Aorta (tissue), 5 donors: ENCODE measurements around the gene ZBTB48. TPM values are rescaled to one million over a fixed set of nuclear protein-coding genes. Genes with fewer than 3 reads are reported as not detected.

Source experiments
- ATAC-seq: fragments of 200-7000 bp; cut with Tn5 transposase; one replicate; pipeline ENCODE4 v1.9.1; 2022; ENCODE audit warnings: moderate library complexity; ENCODE audit not compliant: low FRiP score
- DNase-seq, 2 donors: peaks; one replicate each; pipeline ENCODE4 v3.0.0-alpha.2; 2020
- H3K27ac ChIP-seq, 2 donors: one replicate each; pipeline ENCODE4 v1.5.1; 2013; ENCODE audit warnings: low read length in 2 of 2, mild to moderate bottlenecking in 2 of 2, moderate library complexity in 2 of 2, control low read depth in 1 of 2, inconsistent platforms in 1 of 2, low read depth in 1 of 2
- H3K27me3 ChIP-seq, 2 donors: one replicate each; pipeline ENCODE4 v1.6.1; 2013; ENCODE audit warnings: control low read depth in 1 of 2, low read length in 1 of 2, mild to moderate bottlenecking in 1 of 2, moderate library complexity in 1 of 2; ENCODE audit not compliant: insufficient read depth in 2 of 2, control insufficient read depth in 1 of 2
- H3K36me3 ChIP-seq, 2 donors: one replicate each; pipeline ENCODE4 v1.6.1; 2013; ENCODE audit warnings: control low read depth in 1 of 2, low read length in 1 of 2, mild to moderate bottlenecking in 1 of 2; ENCODE audit not compliant: insufficient read depth in 2 of 2, control insufficient read depth in 1 of 2
- H3K4me1 ChIP-seq, 2 donors: one replicate each; pipeline ENCODE4 v1.6.1; 2013; ENCODE audit warnings: low read length in 2 of 2, control low read depth in 1 of 2, mild to moderate bottlenecking in 1 of 2, moderate library complexity in 1 of 2; ENCODE audit not compliant: insufficient read depth in 2 of 2, control insufficient read depth in 1 of 2
- H3K4me3 ChIP-seq, 2 donors: one replicate each; pipeline ENCODE4 v1.5.1; 2013; ENCODE audit warnings: low read length in 2 of 2, control low read depth in 1 of 2, mild to moderate bottlenecking in 1 of 2
- H3K9me3 ChIP-seq: one replicate; pipeline ENCODE4 v1.6.1; 2013; ENCODE audit warnings: mild to moderate bottlenecking, low read length; ENCODE audit not compliant: control insufficient read depth
- WGBS, 2 donors: extraction: QIAGEN DNeasy Blood & Tissue Kit; methylation state at CpG; one replicate each; pipeline ENCODE4 v1.1.7; 2013; 5-methylcytosine and 5-hydroxymethylcytosine counted together
- intact Hi-C, 2 donors: fragments of 100-400 bp; cut with DNase I; formaldehyde crosslinking; loops; one replicate each; pipeline versions ENCODE4 v1.14.2 to v1.15.0; 2022
- polyA plus RNA-seq, 2 donors: library from polyadenylated mRNA; stranded (reverse); fragments of 200-250 nt; gene quantifications; one replicate each; pipeline ENCODE4 v1.2.3, GENCODE V29; 2013
- total RNA-seq, 2 donors: library from RNA; stranded (reverse); fragmentation: NEBNext Ultra II Directional; extraction: Animal tissue kit (Norgen Biotek cat#: 25700); gene quantifications; one replicate each; pipeline ENCODE4 v1.2.1, GENCODE V29; 2021
- donor health status: healthy with polysubstance abuse.
- donor health status: Bipolar disorder and iron deficiency.
- donor health status: DM: no; HTN: no; CAD: no.
- donor health status: DM: no; HTN: no; CAD: no.
- donor health status: DM: yes; HTN: yes; CAD: no.

Gene ZBTB48
- total and polyA plus RNA-seq, 4 donors: 20.6 to 204 (median 27.6) TPM

DNA sequence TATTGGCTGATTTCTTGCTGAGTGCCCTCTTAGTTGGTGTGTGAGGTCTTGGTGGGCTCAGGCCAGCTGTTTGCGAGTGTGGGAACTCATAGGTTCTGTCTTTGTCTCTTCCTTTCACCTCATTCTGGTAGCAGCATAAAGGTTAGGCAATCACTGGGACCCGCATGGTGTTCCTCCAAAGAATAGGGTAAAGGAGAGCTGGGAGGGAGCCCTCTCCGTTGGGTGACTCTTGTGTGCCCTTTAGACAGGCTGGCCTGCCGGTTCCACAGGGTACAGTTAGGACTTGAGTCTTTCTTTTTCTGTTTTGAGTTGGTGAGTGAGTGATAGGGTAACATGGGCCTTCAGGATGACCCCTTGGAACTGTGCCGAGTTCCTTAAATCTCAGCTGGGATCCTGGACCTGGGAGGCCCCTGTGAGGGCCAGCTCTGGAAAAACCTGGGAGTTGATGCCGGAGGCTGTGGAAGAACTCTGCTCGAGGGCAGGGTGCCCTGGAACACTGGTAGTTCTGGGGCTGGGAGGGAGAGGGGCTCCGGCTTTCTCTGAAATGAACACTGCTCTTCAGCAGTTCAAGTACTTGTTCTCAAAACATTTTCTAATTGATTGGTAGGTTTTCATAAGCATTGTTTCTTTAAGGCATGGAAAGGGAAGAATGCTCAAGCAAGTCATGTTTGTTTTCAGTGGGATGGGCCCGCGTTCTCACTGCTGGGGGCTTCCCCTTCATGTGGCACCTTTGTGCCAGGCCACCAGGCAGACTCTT lies 42.8 kb downstream of the ZBTB48 start:
- DNase-seq: no peak

DNA sequence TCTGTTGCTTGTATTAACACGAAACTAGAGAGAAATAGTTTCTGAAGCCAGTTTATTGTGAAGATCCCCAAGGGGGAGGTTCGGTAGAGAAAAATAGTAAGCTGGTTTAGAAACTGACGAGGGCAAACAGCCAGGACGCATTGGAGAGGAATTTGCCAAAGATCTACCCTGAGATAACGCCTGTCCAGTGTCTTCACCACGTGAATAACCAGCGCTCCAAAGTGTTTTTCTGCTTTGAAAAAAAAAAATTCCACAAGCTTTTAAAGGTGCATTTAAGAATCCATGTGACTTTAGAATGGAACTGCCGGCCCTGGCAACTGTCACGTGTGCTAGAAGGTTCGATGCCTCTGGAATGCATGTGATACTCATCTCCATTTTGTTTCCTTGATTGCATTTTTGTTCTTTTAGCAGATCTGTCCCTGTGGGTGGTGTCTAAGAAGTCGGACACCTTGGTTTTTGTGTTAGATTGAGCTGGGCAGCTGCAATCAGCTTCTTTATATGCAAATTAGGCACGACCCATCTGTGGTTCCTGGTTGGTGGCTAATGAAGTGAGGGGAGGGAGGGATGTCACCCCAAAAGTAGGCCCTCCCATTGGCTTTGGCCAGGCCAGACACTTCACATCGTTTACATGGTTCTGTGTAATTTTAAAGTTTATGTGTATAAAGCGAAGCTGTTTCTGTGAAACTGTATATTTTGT lies 43.6 kb downstream of the ZBTB48 start:
- Histone ChIP-seq H3K4me1 (no peaks in the 10 kb centered on the region), H3K4me3 (no peak overlapping the region), H3K36me3 (peaks cover 0 to 3% of the 10 kb centered on the region in 2 donors), H3K27me3 (no peaks in the 10 kb centered on the region), H3K27ac (no peak overlapping the region), H3K9me3 (no peaks in the 10 kb centered on the region)
- no peak for DNase-seq
- 80 to 81% methylated on average over 14 of the region's 14 CpGs for WGBS, 2 donors
- intact Hi-C loops: no loop called here
- ATAC-seq: no peak

More for the DNA sequence above, 42.8 kb downstream of the ZBTB48 start:
- H3K9me3 ChIP-seq: no peaks in the 10 kb centered on the region
- intact Hi-C loops: no loop called here
- WGBS, 2 donors: 81 to 84% methylated on average over 10 of the region's 10 CpGs
- H3K4me3 ChIP-seq: no peak overlapping the region
- H3K4me1 ChIP-seq: no peaks in the 10 kb centered on the region
- no peak overlapping the region for H3K27ac ChIP-seq
- H3K27me3 ChIP-seq: no peaks in the 10 kb centered on the region
- no peak for ATAC-seq
- peaks cover 0 to 3% of the 10 kb centered on the region in 2 donors for H3K36me3 ChIP-seq

GRCh38 chr1:6624710-6625583 lies 45.2 kb downstream of the ZBTB48 start, which contains the start of gene THAP3:
TSS of gene THAP3 (plus strand) at chr1:6624868. CDS start at chr1:6625219, 351 bp downstream.
- no peaks in the 10 kb centered on the region for H3K9me3 ChIP-seq
- intact Hi-C loops: loop anchor here (5.0 kb wide), 2 partner anchors 33 to 43 kb away; no protein-coding TSS in a partner anchor
- H3K27ac ChIP-seq: peak within 1 kb of the TSS in 1 of 2 donors; percentile 85
- no peaks in the 10 kb centered on the region for H3K27me3 ChIP-seq
- no peaks in the 10 kb centered on the region for H3K4me1 ChIP-seq
- peaks cover 0 to 3% of the 10 kb centered on the region in 2 donors for H3K36me3 ChIP-seq
- peak within 1 kb of the TSS; percentile 86 to 89 for H3K4me3 ChIP-seq
- DNase-seq (peak; percentile 93 to 97), ATAC-seq (peak; percentile 93)
- 2 to 4% methylated on average over 53 to 73 of the region's 73 CpGs for WGBS, 2 donors

DNA sequence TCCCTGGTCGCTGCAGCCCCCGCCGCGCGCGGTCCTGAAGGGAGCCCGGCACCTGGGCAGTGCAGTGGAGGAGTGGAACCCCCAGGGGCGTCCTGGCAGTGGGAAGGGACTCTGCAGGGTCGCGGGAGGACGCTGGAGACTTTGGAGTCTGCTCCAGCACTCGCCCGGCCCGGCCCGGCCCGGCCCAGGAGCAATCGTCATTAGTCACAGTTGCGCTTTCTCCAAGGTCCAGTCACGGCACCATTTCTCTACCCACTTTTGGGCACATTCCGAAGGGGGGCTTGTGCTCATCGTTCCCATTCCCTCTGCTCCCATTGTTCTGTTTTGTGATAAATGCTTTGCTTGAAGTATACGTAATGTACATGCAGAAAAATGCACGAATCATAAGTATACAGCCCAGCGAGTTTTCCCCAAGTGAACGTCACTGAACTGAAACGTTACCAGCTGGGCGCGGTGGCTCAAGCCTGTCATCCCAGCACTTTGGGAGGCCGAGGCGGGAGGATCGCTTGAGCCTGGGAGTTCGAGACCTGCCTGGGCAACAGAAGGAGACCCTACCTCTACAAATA lies 45.9 kb downstream of the ZBTB48 start:
- WGBS, 2 donors: 4% methylated on average over 31 to 32 of the region's 32 CpGs
- DNase-seq (no peak), ATAC-seq (peak; percentile 4)
- H3K4me1 ChIP-seq: no peaks in the 10 kb centered on the region
- peak overlapping the region; percentile 86 to 89 for H3K4me3 ChIP-seq
- no peaks in the 10 kb centered on the region for H3K9me3 ChIP-seq
- H3K27ac ChIP-seq: peak overlapping the region in 1 of 2 donors; percentile 41
- H3K36me3 ChIP-seq: peaks cover 0 to 2% of the 10 kb centered on the region in 2 donors
- H3K27me3 ChIP-seq: no peaks in the 10 kb centered on the region
- intact Hi-C loops: loop anchor here (5.0 kb wide), 2 partner anchors 33 to 43 kb away; no protein-coding TSS in a partner anchor

DNA sequence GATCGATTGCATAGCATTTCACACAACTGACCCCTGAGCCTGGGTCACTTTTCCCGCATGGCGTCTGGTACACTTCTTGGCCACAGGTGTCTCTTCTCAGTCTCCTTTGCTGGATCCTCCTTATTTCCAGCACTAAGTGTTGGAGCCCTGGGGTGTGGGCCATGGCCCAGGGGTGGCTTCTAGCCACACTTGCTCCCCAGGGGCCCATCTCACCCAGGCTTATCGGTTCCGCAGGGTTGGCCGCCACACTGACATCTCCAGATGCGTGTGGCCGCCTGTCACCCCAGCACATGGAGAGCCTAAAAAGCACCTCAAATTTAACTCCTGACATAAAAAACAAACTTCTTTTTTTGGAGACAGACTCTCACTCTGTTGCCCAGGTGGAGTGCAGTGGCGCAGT lies 47.2 kb downstream of the ZBTB48 start:
- H3K4me1 ChIP-seq: no peaks in the 10 kb centered on the region
- no peaks in the 10 kb centered on the region for H3K27me3 ChIP-seq
- no peak overlapping the region for H3K27ac ChIP-seq
- 93 to 94% methylated on average over 9 of the region's 9 CpGs for WGBS, 2 donors
- intact Hi-C loops: loop anchor here (5.0 kb wide), 2 partner anchors 35 to 45 kb away; no protein-coding TSS in a partner anchor
- peaks cover 0 to 2% of the 10 kb centered on the region in 2 donors for H3K36me3 ChIP-seq
- H3K9me3 ChIP-seq: no peaks in the 10 kb centered on the region
- DNase-seq (no peak), ATAC-seq (no peak)
- H3K4me3 ChIP-seq: no peak overlapping the region

DNA sequence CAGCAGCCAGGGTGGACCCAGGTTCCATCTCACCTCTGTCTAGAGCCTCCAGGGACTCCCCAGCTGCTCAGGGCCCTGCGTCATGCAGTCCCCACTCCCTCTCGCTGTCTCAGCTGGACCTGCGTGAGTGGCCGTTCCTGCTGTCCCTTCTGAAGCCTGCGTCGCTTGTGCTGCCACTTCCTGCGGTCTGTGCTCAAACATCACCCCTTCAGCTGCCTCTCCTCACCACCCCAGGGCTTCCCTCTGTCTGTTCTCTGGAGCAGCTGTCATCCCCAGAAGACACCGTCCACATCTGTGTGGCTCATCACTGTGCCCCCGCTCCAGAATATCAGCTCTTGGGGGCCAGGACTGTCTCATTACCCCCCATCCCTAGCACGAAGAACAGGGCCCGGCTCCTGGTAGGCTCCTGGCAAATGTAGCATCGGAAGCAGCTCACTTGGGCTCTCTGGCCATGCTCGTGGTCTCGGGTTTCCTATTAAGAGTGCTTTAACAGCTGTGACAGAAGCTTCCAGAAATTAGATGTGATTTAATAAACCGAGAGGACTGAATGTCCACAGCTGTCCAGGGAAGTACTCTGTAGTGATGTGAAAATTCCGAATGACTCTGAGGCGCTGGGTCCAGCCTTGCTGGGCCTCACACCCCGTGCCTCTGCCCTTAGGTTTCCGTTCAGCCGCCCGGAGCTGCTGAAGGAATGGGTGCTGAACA lies 48.2 kb downstream of the ZBTB48 start:
- intact Hi-C loops: loop anchor here (5.0 kb wide), 2 partner anchors 36 to 46 kb away; no protein-coding TSS in a partner anchor
- Histone ChIP-seq H3K4me3 (no peak overlapping the region), H3K36me3 (peaks cover 0 to 4% of the 10 kb centered on the region in 2 donors), H3K4me1 (no peaks in the 10 kb centered on the region), H3K9me3 (no peaks in the 10 kb centered on the region), H3K27ac (no peak overlapping the region), H3K27me3 (no peaks in the 10 kb centered on the region)
- no peak for ATAC-seq
- no peak for DNase-seq
- WGBS, 2 donors: 92 to 94% methylated on average over 21 of the region's 21 CpGs

GRCh38 chr1:6628971-6629479 lies 49.2 kb downstream of the ZBTB48 start:
- ATAC-seq (no peak), DNase-seq (no peak)
- 88 to 89% methylated on average over 12 of the region's 12 CpGs for WGBS, 2 donors
- no peak overlapping the region for H3K4me3 ChIP-seq
- H3K36me3 ChIP-seq: peaks cover 0 to 6% of the 10 kb centered on the region in 2 donors
- H3K4me1 ChIP-seq: no peaks in the 10 kb centered on the region
- no peaks in the 10 kb centered on the region for H3K27me3 ChIP-seq
- no peaks in the 10 kb centered on the region for H3K9me3 ChIP-seq
- H3K27ac ChIP-seq: no peak overlapping the region
- intact Hi-C loops: loop anchor here (5.0 kb wide), 2 partner anchors 37 to 47 kb away; no protein-coding TSS in a partner anchor
